Left forelimb (tissue), 1 donor: ENCODE results near the gene SARM1.
A peak's percentile ranks its signal among the peaks of the same experiment; 100 is the strongest.

Source experiments
- DNase-seq: peaks from one replicate; pipeline ENCODE4 v3.0.0-alpha.2; 2018; ENCODE audit warnings: low spot score

Gene SARM1

GRCh38 chr17:28395968-28396367, 24.5 kb downstream of the SARM1 start:
- no peak for DNase-seq

- no peak for DNase-seq
Measured at GRCh38 chr17:28396635-28397239, 25.2 kb downstream of the SARM1 start.

GRCh38 chr17:28397275-28397674, 25.8 kb downstream of the SARM1 start:
- no peak for DNase-seq

- no peak for DNase-seq
Measured at GRCh38 chr17:28397687-28398279, 26.3 kb downstream of the SARM1 start.

GRCh38 chr17:28398280-28398981, 26.9 kb downstream of the SARM1 start:
- no peak for DNase-seq

GRCh38 chr17:28399808-28400207, 28.3 kb downstream of the SARM1 start:
- DNase-seq, result no peak

GRCh38 chr17:28402224-28402630, 30.7 kb downstream of the SARM1 start:
- no peak for DNase-seq

GRCh38 chr17:28402844-28403243, 31.4 kb downstream of the SARM1 start:
- DNase-seq, result no peak

- no peak for DNase-seq
Measured at GRCh38 chr17:28404007-28404406, 32.5 kb downstream of the SARM1 start.

GRCh38 chr17:28404461-28404811, 32.9 kb downstream of the SARM1 start:
- no peak for DNase-seq

- no peak for DNase-seq
Measured at GRCh38 chr17:28404812-28405570, 33.5 kb downstream of the SARM1 start.

- DNase-seq, result peak; percentile 78
Measured at GRCh38 chr17:28405632-28406472, 34.4 kb downstream of the SARM1 start, which contains the start of gene SLC46A1. TSS of gene SLC46A1 (minus strand) at chr17:28406212. CDS start at chr17:28406114, 98 bp downstream.

- DNase-seq, result no peak
Measured at GRCh38 chr17:28406473-28406814, 35.0 kb downstream of the SARM1 start.

- DNase-seq, result no peak
Measured at GRCh38 chr17:28407130-28407973, 35.9 kb downstream of the SARM1 start.

GRCh38 chr17:28407974-28408306, 36.4 kb downstream of the SARM1 start:
- DNase-seq, result no peak

GRCh38 chr17:28412099-28412498, 40.6 kb downstream of the SARM1 start:
- DNase-seq, result no peak

- no peak for DNase-seq
Measured at GRCh38 chr17:28413804-28414203, 42.3 kb downstream of the SARM1 start.

- DNase-seq, result no peak
Measured at GRCh38 chr17:28415886-28416285, 44.4 kb downstream of the SARM1 start.

GRCh38 chr17:28416703-28417311, 45.3 kb downstream of the SARM1 start:
- DNase-seq, result no peak

- DNase-seq, result no peak
Measured at GRCh38 chr17:28421787-28422305, 50.4 kb downstream of the SARM1 start.
